ENCODE results near the gene CCDC57. TPM values are rescaled to one million over a fixed set of nuclear protein-coding genes. Genes with fewer than 3 reads are reported as not detected.

Gene CCDC57
- total and polyA plus RNA-seq, 2 of the 8 experiments (the other 6 are each of a cell fraction or from before 2014, with no cell fraction given): 8.4 to 12.9 TPM

GRCh38 chr17:82172486-82173160 is 40.0 kb downstream of the CCDC57 start:
- Histone ChIP-seq H3K23me2 (ENCODE audit: low read depth, low read length) (no peaks in the 10 kb centered on the region), H2BK15ac (ENCODE audit: low read length) (no peak overlapping the region), H3K9me3 (ENCODE audit: insufficient read depth in 2 of 2, low read depth in 1 of 2, low read length in 1 of 2) (no peaks in the 10 kb centered on the region), H4K8ac (ENCODE audit: extremely low read depth, insufficient read depth, low read length) (no peak overlapping the region), H2BK12ac (ENCODE audit: low read depth, low read length) (no peak overlapping the region), H3K4me1 (replicated peaks in 1 of 4; ENCODE audit: control insufficient read depth in 3 of 4, insufficient read depth in 4 of 4, low read length in 3 of 4) (peaks cover 8 to 20% (median 14%) of the 10 kb centered on the region in 4 experiments), H3K79me2 (ENCODE audit: control insufficient read depth in 1 of 2, insufficient read depth in 2 of 2, low read length in 2 of 2) (no peaks in the 10 kb centered on the region), H2BK5ac (ENCODE audit: low read depth, low read length) (no peak overlapping the region), H3K14ac (ENCODE audit: insufficient read length) (no peak overlapping the region), H3K56ac (replicated peaks; ENCODE audit: insufficient read length, low read depth, low read length) (no peak overlapping the region), H3K79me1 (ENCODE audit: low read depth, low read length) (no peaks in the 10 kb centered on the region), H2BK20ac (ENCODE audit: low read length) (no peak overlapping the region), H2BK120ac (replicated peaks; ENCODE audit: low read depth, low read length) (no peak overlapping the region), H3K18ac (ENCODE audit: extremely low read depth, low read length) (no peak overlapping the region), H3K4me3 (ENCODE audit: extremely low read depth in 1 of 4, insufficient read depth in 2 of 4, low read depth in 3 of 4, low read length in 4 of 4) (no peak overlapping the region), H3K4ac (replicated peaks; ENCODE audit: insufficient read length, low read depth, low read length) (no peak overlapping the region), H4K5ac (ENCODE audit: insufficient read length, low read depth, low read length) (no peak overlapping the region), H4K91ac (replicated peaks; ENCODE audit: insufficient read length, low read length) (no peak overlapping the region), H3K9ac (replicated peaks in 1 of 4; ENCODE audit: extremely low read depth in 1 of 4, low read depth in 3 of 4, low read length in 3 of 4) (no peak overlapping the region), H2AK5ac (ENCODE audit: low read depth, low read length) (no peak overlapping the region), H3K4me2 (ENCODE audit: insufficient read depth in 1 of 2, low read depth in 2 of 2, low read length in 2 of 2) (no peak overlapping the region; a peak in 1 of 4 replicates), H4K20me1 (replicated peaks in 1 of 2; ENCODE audit: control insufficient read depth in 1 of 2, insufficient read depth in 2 of 2, low read length in 2 of 2) (peaks cover 27 to 31% of the 10 kb centered on the region in 2 experiments), H2AFZ (ENCODE audit: low read length) (no peak overlapping the region), H3K23ac (ENCODE audit: insufficient read length) (no peak overlapping the region), H3K27me3 (replicated peaks in 1 of 4; ENCODE audit: control insufficient read depth in 3 of 4, extremely low read depth in 1 of 4, insufficient read depth in 3 of 4, low read length in 3 of 4) (peaks cover 45 to 71% (median 66%) of the 10 kb centered on the region in 4 experiments), H3K36me3 (ENCODE audit: control insufficient read depth in 2 of 4, insufficient read depth in 4 of 4, low read length in 3 of 4) (peaks cover 0 to 8% (median 2%) of the 10 kb centered on the region in 4 experiments; a peak in 3 of 8 replicates), H3K27ac (ENCODE audit: low read depth, low read length) (no peak overlapping the region)
- no peak for DNase-seq (ENCODE audit: low read depth in 1 of 2, low spot score in 2 of 2)
- WGBS, 2 experiments (ENCODE audit: extremely low coverage in 1 of 2, insufficient coverage in 1 of 2, insufficient read length in 1 of 2, insufficient replicate concordance in 2 of 2, low coverage in 1 of 2, low lambda C conversion rate in 2 of 2, missing lambda C conversion rate in 1 of 2): 82% methylated on average over 17 of the region's 18 CpGs; no CpG with 5 or more reads in 1 of the 2 experiments
- TF ChIP-seq EZH2 (IDR thresholded peaks at IDR 0.05; ENCODE audit: low read depth, low read length, severe bottlenecking) (peak; percentile 4), RFX5 (IDR thresholded peaks at IDR 0.05; ENCODE audit: borderline replicate concordance, low read depth, low read length) (no peak), TCF12 (IDR thresholded peaks at IDR 0.05; ENCODE audit: low read depth, low read length) (no peak)
- ChIA-PET POLR2A (ENCODE audit: partially characterized antibody) (interaction anchor here (1.2 kb wide), 1 partner anchor 120 kb away, joined by 3 read pairs; no protein-coding TSS in a partner anchor), CTCF (ENCODE audit: partially characterized antibody) (interaction anchor here (0.8 to 1.6 kb wide), 3 partner anchors 21 to 142 kb away, joined by 3 to 4 read pairs (median 3); no protein-coding TSS in a partner anchor)
- no peak for FAIRE-seq
